Measurements from ENCODE around the gene ARHGEF26.

Gene ARHGEF26

DNA sequence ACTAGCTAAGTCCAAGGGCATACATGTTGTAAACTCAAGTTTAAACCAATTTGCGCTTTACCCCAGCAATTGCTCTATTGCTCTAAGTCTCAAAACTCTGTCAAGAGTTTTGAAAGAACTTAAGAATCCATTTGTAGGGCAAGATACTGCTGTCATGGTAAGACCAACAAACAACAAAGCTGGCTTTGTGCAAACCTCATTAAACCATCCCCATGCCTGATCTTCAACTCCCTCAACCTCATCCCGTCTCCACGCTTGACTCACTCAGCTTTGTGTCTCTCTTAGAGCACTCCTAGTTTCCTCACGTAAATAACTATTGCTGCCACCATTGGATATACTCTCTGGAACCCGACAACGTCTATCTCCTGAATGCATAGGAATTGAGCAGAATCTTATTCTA lies 20.6 kb upstream of the ARHGEF26 start:
- TF ChIP-seq, protein P1, sequence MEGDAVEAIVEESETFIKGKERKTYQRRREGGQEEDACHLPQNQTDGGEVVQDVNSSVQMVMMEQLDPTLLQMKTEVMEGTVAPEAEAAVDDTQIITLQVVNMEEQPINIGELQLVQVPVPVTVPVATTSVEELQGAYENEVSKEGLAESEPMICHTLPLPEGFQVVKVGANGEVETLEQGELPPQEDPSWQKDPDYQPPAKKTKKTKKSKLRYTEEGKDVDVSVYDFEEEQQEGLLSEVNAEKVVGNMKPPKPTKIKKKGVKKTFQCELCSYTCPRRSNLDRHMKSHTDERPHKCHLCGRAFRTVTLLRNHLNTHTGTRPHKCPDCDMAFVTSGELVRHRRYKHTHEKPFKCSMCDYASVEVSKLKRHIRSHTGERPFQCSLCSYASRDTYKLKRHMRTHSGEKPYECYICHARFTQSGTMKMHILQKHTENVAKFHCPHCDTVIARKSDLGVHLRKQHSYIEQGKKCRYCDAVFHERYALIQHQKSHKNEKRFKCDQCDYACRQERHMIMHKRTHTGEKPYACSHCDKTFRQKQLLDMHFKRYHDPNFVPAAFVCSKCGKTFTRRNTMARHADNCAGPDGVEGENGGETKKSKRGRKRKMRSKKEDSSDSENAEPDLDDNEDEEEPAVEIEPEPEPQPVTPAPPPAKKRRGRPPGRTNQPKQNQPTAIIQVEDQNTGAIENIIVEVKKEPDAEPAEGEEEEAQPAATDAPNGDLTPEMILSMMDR (IDR thresholded peaks at IDR 0.05; ENCODE audit: control insufficient read depth, insufficient read depth, low read depth, low read length, missing control alignments), result no peak
- DNase-seq (ENCODE audit: low read depth), result no peak
- H3K4me3 ChIP-seq (ENCODE audit: control insufficient read depth, low read depth, low read length), result no peak overlapping the region

DNA sequence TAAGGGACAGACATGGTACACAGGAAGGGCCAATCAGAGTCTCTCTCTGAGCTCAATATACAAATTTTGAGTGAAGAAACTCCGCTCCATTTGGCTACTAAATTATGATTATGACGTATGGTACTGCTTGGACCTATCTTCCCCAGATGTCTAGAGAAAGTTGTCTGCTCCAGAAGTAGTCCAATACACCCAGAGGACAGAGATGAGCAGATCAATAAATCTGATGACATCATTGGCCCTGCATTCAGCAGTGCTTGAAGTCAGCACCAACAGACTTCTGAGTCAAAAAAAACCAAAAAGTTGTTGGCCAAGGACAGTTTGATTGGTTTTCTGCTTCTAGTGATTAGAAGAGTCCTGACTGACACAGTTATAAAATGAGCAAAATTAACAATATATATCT lies 19.9 kb upstream of the ARHGEF26 start:
- TF ChIP-seq, protein P1 (IDR thresholded peaks at IDR 0.05; ENCODE audit: control insufficient read depth, insufficient read depth, low read depth, low read length, missing control alignments), result no peak
- no peak overlapping the region for H3K4me3 ChIP-seq (ENCODE audit: control insufficient read depth, low read depth, low read length)
- no peak for DNase-seq (ENCODE audit: low read depth)

DNA sequence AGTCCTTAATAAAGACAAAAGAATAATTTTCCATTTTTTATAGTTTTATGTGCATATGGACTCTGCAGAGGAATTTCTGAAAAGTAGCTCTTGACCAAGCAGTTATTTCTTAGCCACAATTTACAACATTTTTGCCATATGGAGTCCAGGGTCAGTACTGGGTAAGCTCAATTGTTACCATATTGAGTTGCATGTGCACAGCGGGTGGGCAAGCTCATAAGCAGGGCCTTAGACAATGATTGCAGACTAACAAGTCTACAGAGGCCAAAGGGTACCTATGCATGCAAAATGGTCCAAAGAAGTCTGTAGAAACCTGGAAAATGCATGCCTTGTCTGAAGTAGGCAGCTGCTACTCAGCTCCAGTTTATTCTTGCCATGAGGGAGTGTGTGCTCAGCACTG lies 19.0 kb upstream of the ARHGEF26 start:
- TF ChIP-seq, protein P1 (IDR thresholded peaks at IDR 0.05; ENCODE audit: control insufficient read depth, insufficient read depth, low read depth, low read length, missing control alignments), result no peak
- H3K4me3 ChIP-seq (ENCODE audit: control insufficient read depth, low read depth, low read length), result no peak overlapping the region
- DNase-seq (ENCODE audit: low read depth), result no peak

DNA sequence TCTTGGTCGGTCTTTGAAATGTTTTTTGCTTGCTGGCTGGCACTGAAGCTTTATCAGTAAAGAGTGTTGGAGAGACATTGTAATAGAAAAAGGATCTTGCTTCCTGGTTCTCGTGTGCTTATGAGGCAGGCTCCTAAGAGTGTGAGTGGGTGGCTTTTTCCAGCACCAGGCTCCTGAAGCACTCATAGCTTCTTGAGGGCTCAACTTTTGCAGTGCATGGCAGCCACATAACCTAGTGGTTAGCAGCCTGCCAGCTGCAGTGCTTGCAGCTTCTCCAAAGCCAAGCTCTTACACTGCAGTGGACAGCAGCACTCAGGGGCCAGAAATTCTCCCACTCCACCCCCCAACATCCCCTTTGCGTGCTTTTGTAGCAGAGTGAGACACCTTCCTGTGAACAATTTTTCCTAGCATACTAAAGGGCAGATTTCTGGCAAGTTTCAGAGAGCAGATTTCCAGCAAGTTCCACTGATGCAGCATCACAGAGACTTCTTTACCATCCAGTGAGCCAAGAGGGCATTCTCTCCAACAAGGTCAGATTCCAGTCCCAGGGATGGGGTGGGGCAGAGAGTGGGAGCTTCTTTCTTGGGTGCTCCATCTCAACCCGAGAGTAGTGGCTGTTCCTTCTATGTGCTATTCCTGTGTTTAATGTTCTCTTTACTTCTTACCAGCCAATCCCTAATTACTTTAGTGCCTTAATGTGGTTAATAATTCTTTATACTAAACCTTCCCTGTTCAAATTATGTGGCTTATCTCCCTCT lies 15.8 kb upstream of the ARHGEF26 start:
- no peak for DNase-seq (ENCODE audit: low read depth)
- TF ChIP-seq, protein P1 (IDR thresholded peaks at IDR 0.05; ENCODE audit: control insufficient read depth, insufficient read depth, low read depth, low read length, missing control alignments), result no peak
- no peak overlapping the region for H3K4me3 ChIP-seq (ENCODE audit: control insufficient read depth, low read depth, low read length)

DNA sequence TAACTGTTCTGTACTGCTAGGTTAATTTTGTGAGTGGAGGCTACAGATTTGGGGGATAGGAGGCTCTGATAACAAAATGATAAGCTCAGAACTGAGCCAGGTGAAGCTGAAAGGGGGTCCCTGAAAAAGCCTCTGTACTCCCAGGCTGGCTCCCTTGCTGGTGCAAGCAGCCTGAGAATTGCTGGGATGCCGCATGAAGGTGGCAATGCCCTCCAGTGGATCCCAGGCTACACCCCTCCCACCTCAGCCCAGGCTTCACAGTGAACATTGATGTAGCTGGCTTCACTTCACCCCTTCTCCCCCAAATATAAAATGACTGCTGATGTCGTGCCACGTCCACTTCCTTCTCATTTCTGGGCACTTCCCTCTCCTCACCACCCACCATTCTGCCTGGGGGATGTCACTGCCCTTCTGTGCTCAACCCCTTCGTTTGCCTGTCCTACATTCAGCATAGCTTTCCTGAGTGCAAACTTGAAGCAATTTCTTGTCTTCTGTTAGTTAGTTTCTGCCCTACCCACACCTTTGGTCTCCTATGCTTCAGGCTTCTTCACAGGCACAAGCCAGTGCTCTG lies 9.7 kb upstream of the ARHGEF26 start:
- H3K4me3 ChIP-seq (ENCODE audit: control insufficient read depth, low read depth, low read length), result no peak overlapping the region
- TF ChIP-seq, protein P1 (IDR thresholded peaks at IDR 0.05; ENCODE audit: control insufficient read depth, insufficient read depth, low read depth, low read length, missing control alignments), result no peak
- no peak for DNase-seq (ENCODE audit: low read depth)

DNA sequence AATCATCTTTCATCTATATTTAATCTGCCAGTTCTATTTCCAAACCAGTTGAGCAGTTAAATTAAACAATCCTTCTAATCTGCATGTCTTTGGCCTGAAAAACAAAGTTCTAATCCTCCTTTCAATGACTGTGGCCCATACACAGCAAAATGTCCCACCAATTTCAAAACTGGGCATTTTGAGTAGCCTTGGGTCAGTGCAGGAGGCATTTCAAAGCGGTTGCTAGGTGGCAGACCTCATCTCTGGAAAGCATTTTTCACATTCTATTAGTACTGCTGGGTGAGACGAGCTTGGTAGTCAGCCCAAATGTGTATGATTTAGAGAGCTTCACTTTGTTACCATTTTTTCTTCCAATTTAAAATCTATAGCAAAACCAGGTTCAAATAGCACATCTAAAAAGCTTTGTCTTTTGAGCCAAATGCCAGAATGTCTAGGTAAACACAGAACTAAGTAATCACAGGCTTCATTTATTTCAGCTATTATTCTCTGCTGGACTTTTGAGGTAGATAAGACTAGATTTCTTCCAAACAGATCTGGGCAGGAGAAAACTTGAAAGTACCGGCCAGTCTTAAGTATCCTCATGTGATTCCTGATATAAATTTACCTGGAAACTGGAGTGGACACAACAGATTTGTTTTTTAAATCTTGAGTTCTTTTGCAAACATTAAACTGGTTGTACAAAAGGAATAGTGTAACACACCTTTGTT lies 8.9 kb upstream of the ARHGEF26 start:
- TF ChIP-seq, protein P1 (IDR thresholded peaks at IDR 0.05; ENCODE audit: control insufficient read depth, insufficient read depth, low read depth, low read length, missing control alignments), result no peak
- no peak for DNase-seq (ENCODE audit: low read depth)
- H3K4me3 ChIP-seq (ENCODE audit: control insufficient read depth, low read depth, low read length), result no peak overlapping the region

Data from AG09309 (cell line).